A549 (cell line): Measurements from ENCODE around the gene TRIM2. TPM values are rescaled to one million over a fixed set of nuclear protein-coding genes. Genes with fewer than 3 reads are reported as not detected.

Source experiments
- ATAC-seq, 2 experiments: fragments of 200-7000 bp in 1 of 2; fragments of >200 bp in 1 of 2; cut with Nextera tagmentation in 1 of 2; cut with Tn5 transposase in 1 of 2; 3 replicates each; pipeline versions ENCODE4 v1.8.0 to v1.9.1; 2018 to 2020; ENCODE audit warnings: mild to moderate bottlenecking in 1 of 2, moderate library complexity in 1 of 2
- CTCF ChIA-PET: fragments of 300-600 bp; sonication (Branson Sonifier 250); formaldehyde crosslinking; extraction: SDS; loops from one replicate; lab custom pipeline; 2021; ENCODE audit warnings: antibody characterized with exemption, inconsistent platforms; lab: Yijun Ruan, JAX
- POLR2A ChIA-PET: fragments of 350-600 bp; formaldehyde crosslinking; extraction: SDS; loops from one replicate; lab custom pipeline; 2021; ENCODE audit warnings: antibody characterized with exemption, inconsistent platforms; lab: Yijun Ruan, JAX
- DNase-seq, 2 experiments: peaks; one replicate each; pipeline versions ENCODE4 v3.0.0 to v3.0.0-alpha.2; 2011 to 2016; ENCODE audit warnings: low read depth in 1 of 2, low spot score in 1 of 2
- FAIRE-seq: peaks from 2 replicates; lab custom pipeline; 2011; peaks lifted over from hg19 to GRCh38; lab: Jason Lieb, UNC
- H3K27ac ChIP-seq, 2 experiments: fragments of >200 bp; sonication (Bioruptor Twin); formaldehyde crosslinking; 3 replicates each; pipeline ENCODE4 v1.5.1; 2016 to 2017
- H3K4me1 ChIP-seq: fragments of >200 bp; sonication (Bioruptor Twin); formaldehyde crosslinking; 3 replicates; pipeline ENCODE4 v1.6.1; 2016
- H3K4me2 ChIP-seq: fragments of >200 bp; sonication (Bioruptor Twin); formaldehyde crosslinking; 3 replicates; pipeline ENCODE4 v1.6.1; 2016
- H3K4me3 ChIP-seq: fragments of >200 bp; sonication (Bioruptor Twin); formaldehyde crosslinking; 3 replicates; pipeline ENCODE4 v1.5.1; 2016
- H3K9me3 ChIP-seq: fragments of >200 bp; sonication (Bioruptor Twin); formaldehyde crosslinking; 3 replicates; pipeline ENCODE4 v1.6.1; 2016
- CBX2 ChIP-seq: fragments of 200-600 bp; sonication (generic); IDR thresholded peaks from 2 replicates; pipeline ENCODE4 v1.6.1; 2016; ENCODE audit warnings: low read depth, mild to moderate bottlenecking, borderline replicate concordance
- ESRRA ChIP-seq: fragments of 150-350 bp; IDR thresholded peaks from 2 replicates; pipeline ENCODE4 v1.6.1; 2014; ENCODE audit warnings: mild to moderate bottlenecking, low read length, borderline replicate concordance
- FOSB ChIP-seq: fragments of 250-450 bp; sonication (Bioruptor Pico); IDR thresholded peaks from 2 replicates; pipeline ENCODE4 v1.5.0; 2020; ENCODE audit warnings: mild to moderate bottlenecking, moderate library complexity
- FOSL2 ChIP-seq, 2 experiments: fragments of 450-650 bp in 1 of 2; fragments of >200 bp in 1 of 2; sonication (Bioruptor Twin) in 1 of 2; formaldehyde crosslinking; IDR thresholded peaks; 2 replicates each; pipeline versions ENCODE4 v1.5.0 to v1.6.1; 2016 to 2020; ENCODE audit warnings: mild to moderate bottlenecking in 1 of 2, moderate library complexity in 1 of 2
- HMGXB4 ChIP-seq: fragments of 250-450 bp; sonication (Bioruptor Pico); IDR thresholded peaks from 2 replicates; pipeline ENCODE4 v1.5.0; 2021; ENCODE audit warnings: mild to moderate bottlenecking, moderate library complexity, borderline replicate concordance
- HOXB5 ChIP-seq: fragments of 250-450 bp; sonication (Bioruptor Pico); IDR thresholded peaks from 2 replicates; pipeline ENCODE4 v1.5.0; 2020; ENCODE audit warnings: mild to moderate bottlenecking, moderate library complexity
- JUN ChIP-seq, 2 experiments: fragments of >200 bp; sonication (Bioruptor Twin); formaldehyde crosslinking; IDR thresholded peaks; 2 replicates in 1 of 2; 3 replicates in 1 of 2; pipeline ENCODE4 v1.6.1; 2016 to 2017
- JUNB ChIP-seq: fragments of >200 bp; sonication (Bioruptor Twin); formaldehyde crosslinking; IDR thresholded peaks from 2 replicates; pipeline ENCODE4 v1.6.1; 2016
- MAZ ChIP-seq: fragments of 150-350 bp; IDR thresholded peaks from 2 replicates; pipeline ENCODE4 v1.6.1; 2014; ENCODE audit warnings: antibody characterized with exemption, low read depth, low read length, borderline replicate concordance
- NFE2L2 ChIP-seq: fragments of 150-350 bp; conservative IDR thresholded peaks from 2 replicates; pipeline ENCODE4 v1.6.1; 2014; ENCODE audit warnings: low read length
- NPAS2 ChIP-seq: fragments of 250-450 bp; sonication (Bioruptor Pico); IDR thresholded peaks from 2 replicates; pipeline ENCODE4 v1.8.0; 2022; ENCODE audit warnings: mild to moderate bottlenecking, moderate library complexity, borderline replicate concordance
- POLR2A ChIP-seq: IDR thresholded peaks from 2 replicates; pipeline ENCODE4 v1.6.1; 2012; ENCODE audit warnings: mild to moderate bottlenecking, low read length
- POLR2AphosphoS2 ChIP-seq: conservative IDR thresholded peaks from 2 replicates; pipeline ENCODE4 v1.6.1; 2012; ENCODE audit warnings: low read length, improper control_type of control experiment, inconsistent platforms
- RARB ChIP-seq: fragments of 250-450 bp; sonication (Bioruptor Pico); IDR thresholded peaks from 2 replicates; pipeline ENCODE4 v1.8.0; 2021; ENCODE audit warnings: mild to moderate bottlenecking, moderate library complexity
- RCOR1 ChIP-seq: fragments of 150-350 bp; IDR thresholded peaks from 2 replicates; pipeline ENCODE4 v1.6.1; 2014; ENCODE audit warnings: antibody characterized with exemption, low read length, low read depth
- RNF2 ChIP-seq: fragments of 200-600 bp; sonication (generic); IDR thresholded peaks from 2 replicates; pipeline ENCODE4 v1.6.1; 2016; ENCODE audit warnings: low read depth, mild to moderate bottlenecking, antibody characterized with exemption, moderate library complexity, borderline replicate concordance
- TFCP2L1 ChIP-seq: fragments of 250-450 bp; sonication (Bioruptor Pico); IDR thresholded peaks from 2 replicates; pipeline ENCODE4 v1.5.0; 2021; ENCODE audit warnings: mild to moderate bottlenecking
- ZFP36 ChIP-seq: fragments of 450-650 bp; IDR thresholded peaks from 2 replicates; pipeline ENCODE4 v1.6.1; 2014; ENCODE audit warnings: borderline replicate concordance; ENCODE audit not compliant: partially characterized antibody
- ZSCAN20 ChIP-seq: fragments of 250-450 bp; sonication (Bioruptor Pico); IDR thresholded peaks from 2 replicates; pipeline ENCODE4 v1.8.0; 2022; ENCODE audit warnings: mild to moderate bottlenecking, moderate library complexity
- WGBS: methylation state at CpG from one replicate; pipeline ENCODE4 v1.1.6; 2017; ENCODE audit errors: missing lambda C conversion rate; 5-methylcytosine and 5-hydroxymethylcytosine counted together
- polyA plus RNA-seq, 4 experiments: library from polyadenylated mRNA; depleted of rRNA in 3 of 4; stranded (reverse); fragments of >200 nt; fragmentation: RNase III in 1 of 4; extraction: RNeasy Plus Mini Kit Qiagen cat#74134 plus additional on column Dnase treatment in 1 of 4; gene quantifications; 2 replicates in 3 of 4; 3 replicates in 1 of 4; pipeline ENCODE4 v1.2.3, GENCODE V29; 2011 to 2017
- TF ChIP-seq, protein P1 (sequence below): IDR thresholded peaks from 2 replicates; pipeline ENCODE4 v1.6.1; 2012
- TF ChIP-seq, protein P2 (sequence below): fragments of >200 bp; sonication (Bioruptor Twin); formaldehyde crosslinking; IDR thresholded peaks from 3 replicates; pipeline ENCODE4 v1.5.1; 2016
- TF ChIP-seq, protein P3 (sequence below): fragments of 200-600 bp; sonication (generic); IDR thresholded peaks from 2 replicates; pipeline ENCODE4 v1.6.1; 2016; ENCODE audit warnings: antibody characterized with exemption, mild to moderate bottlenecking, moderate library complexity

Gene TRIM2
- polyA plus RNA-seq, 2 of the 4 experiments (the other 2 are of a cell fraction), result 0.92 to 1.4 TPM

DNA sequence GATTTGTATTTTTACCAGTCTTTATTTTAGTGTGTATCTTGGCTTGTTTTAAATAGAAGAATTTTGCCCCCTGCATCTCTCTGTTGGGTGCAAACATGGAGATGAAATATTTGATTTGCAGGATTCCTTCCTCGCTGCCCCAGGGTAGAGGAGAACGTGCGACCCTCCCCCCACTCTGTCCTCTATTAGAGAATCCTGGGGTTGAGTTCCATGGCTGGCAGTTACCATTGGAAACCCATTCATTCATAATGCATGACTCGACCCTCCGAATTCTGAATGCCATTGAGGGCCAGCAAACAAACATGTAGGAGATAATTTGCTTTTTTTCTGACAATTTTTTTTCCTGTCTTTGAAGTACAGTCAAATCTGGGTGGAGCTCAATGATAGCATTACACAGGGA lies 53.7 kb downstream of the TRIM2 start:
- ChIA-PET POLR2A (no interaction called here), CTCF (no interaction called here)
- FAIRE-seq (no peak), DNase-seq (no peak), ATAC-seq (no peak)
- Histone ChIP-seq H3K4me1 (peaks cover 8% of the 10 kb centered on the region; the same call in 1 of the 3 replicates), H3K4me3 (no peak overlapping the region), H3K27ac (no peak overlapping the region), H3K9me3 (no peaks in the 10 kb centered on the region), H3K4me2 (peak overlapping the region; percentile 35; the same call in 1 of the 3 replicates)
- 25% methylated on average over 5 of the region's 5 CpGs for WGBS
- TF ChIP-seq CBX2, result no peak
- TF ChIP-seq JUN (IDR thresholded peaks at IDR 0.05), result no peak
- no peak for TF ChIP-seq NPAS2 (CRISPR knock-in tag)
- TF ChIP-seq FOSB (CRISPR knock-in tag), result no peak
- no peak for TF ChIP-seq NFE2L2
- TF ChIP-seq RARB (CRISPR knock-in tag), result no peak
- TF ChIP-seq POLR2AphosphoS2, result no peak
- TF ChIP-seq, protein P1, sequence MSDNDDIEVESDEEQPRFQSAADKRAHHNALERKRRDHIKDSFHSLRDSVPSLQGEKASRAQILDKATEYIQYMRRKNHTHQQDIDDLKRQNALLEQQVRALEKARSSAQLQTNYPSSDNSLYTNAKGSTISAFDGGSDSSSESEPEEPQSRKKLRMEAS, result no peak
- TF ChIP-seq, protein P2, sequence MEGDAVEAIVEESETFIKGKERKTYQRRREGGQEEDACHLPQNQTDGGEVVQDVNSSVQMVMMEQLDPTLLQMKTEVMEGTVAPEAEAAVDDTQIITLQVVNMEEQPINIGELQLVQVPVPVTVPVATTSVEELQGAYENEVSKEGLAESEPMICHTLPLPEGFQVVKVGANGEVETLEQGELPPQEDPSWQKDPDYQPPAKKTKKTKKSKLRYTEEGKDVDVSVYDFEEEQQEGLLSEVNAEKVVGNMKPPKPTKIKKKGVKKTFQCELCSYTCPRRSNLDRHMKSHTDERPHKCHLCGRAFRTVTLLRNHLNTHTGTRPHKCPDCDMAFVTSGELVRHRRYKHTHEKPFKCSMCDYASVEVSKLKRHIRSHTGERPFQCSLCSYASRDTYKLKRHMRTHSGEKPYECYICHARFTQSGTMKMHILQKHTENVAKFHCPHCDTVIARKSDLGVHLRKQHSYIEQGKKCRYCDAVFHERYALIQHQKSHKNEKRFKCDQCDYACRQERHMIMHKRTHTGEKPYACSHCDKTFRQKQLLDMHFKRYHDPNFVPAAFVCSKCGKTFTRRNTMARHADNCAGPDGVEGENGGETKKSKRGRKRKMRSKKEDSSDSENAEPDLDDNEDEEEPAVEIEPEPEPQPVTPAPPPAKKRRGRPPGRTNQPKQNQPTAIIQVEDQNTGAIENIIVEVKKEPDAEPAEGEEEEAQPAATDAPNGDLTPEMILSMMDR, result no peak
- no peak for TF ChIP-seq RCOR1
- no peak for TF ChIP-seq ZFP36
- no peak for TF ChIP-seq HOXB5 (CRISPR knock-in tag)
- no peak for TF ChIP-seq RNF2
- TF ChIP-seq JUNB, result no peak
- TF ChIP-seq FOSL2 (IDR thresholded peaks at IDR 0.05), result no peak
- no peak for TF ChIP-seq FOSL2 (CRISPR knock-in tag; IDR thresholded peaks at IDR 0.05)

GRCh38 chr4:153258750-153259149 lies 54.5 kb downstream of the TRIM2 start:
- WGBS, result 39% methylated on average over 4 of the region's 4 CpGs
- ChIA-PET POLR2A (no interaction called here), CTCF (no interaction called here)
- no peak for ATAC-seq
- DNase-seq, result no peak
- FAIRE-seq, result no peak
- Histone ChIP-seq H3K27ac (no peak overlapping the region), H3K4me3 (no peak overlapping the region), H3K9me3 (no peaks in the 10 kb centered on the region), H3K4me1 (peaks cover 8% of the 10 kb centered on the region; the same call in 1 of the 3 replicates), H3K4me2 (no peak overlapping the region)
- TF ChIP-seq, protein P3, sequence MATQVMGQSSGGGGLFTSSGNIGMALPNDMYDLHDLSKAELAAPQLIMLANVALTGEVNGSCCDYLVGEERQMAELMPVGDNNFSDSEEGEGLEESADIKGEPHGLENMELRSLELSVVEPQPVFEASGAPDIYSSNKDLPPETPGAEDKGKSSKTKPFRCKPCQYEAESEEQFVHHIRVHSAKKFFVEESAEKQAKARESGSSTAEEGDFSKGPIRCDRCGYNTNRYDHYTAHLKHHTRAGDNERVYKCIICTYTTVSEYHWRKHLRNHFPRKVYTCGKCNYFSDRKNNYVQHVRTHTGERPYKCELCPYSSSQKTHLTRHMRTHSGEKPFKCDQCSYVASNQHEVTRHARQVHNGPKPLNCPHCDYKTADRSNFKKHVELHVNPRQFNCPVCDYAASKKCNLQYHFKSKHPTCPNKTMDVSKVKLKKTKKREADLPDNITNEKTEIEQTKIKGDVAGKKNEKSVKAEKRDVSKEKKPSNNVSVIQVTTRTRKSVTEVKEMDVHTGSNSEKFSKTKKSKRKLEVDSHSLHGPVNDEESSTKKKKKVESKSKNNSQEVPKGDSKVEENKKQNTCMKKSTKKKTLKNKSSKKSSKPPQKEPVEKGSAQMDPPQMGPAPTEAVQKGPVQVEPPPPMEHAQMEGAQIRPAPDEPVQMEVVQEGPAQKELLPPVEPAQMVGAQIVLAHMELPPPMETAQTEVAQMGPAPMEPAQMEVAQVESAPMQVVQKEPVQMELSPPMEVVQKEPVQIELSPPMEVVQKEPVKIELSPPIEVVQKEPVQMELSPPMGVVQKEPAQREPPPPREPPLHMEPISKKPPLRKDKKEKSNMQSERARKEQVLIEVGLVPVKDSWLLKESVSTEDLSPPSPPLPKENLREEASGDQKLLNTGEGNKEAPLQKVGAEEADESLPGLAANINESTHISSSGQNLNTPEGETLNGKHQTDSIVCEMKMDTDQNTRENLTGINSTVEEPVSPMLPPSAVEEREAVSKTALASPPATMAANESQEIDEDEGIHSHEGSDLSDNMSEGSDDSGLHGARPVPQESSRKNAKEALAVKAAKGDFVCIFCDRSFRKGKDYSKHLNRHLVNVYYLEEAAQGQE, result no peak
- TF ChIP-seq ZSCAN20 (CRISPR knock-in tag) (no peak), ESRRA (no peak), CBX2 (no peak), TFCP2L1 (CRISPR knock-in tag) (no peak), RNF2 (no peak), MAZ (no peak), JUNB (no peak), POLR2A (no peak), HOXB5 (CRISPR knock-in tag) (no peak), HMGXB4 (CRISPR knock-in tag) (no peak), FOSL2 (IDR thresholded peaks at IDR 0.05) (no peak), FOSL2 (CRISPR knock-in tag; IDR thresholded peaks at IDR 0.05) (no peak)
